Adrenal gland (tissue), 12 donors: ENCODE data around the gene HDAC4. TPM values are rescaled to one million over a fixed set of nuclear protein-coding genes. Genes with fewer than 3 reads are reported as not detected.

Source experiments
- DNase-seq, 7 donors: peaks; one replicate each; pipeline ENCODE4 v3.0.0-alpha.2; 2019 to 2020
- H3K27ac ChIP-seq, 5 donors: fragments of 200-600 bp; sonication (generic) in 4 of 5; 1 replicate in 3 of 5; 2 replicates in 2 of 5; pipeline versions ENCODE4 v1.5.1 to v1.8.0; 2016 to 2020; ENCODE audit warnings: mild to moderate bottlenecking in 1 of 5
- H3K27me3 ChIP-seq: fragments of 200-600 bp; 2 replicates; pipeline ENCODE4 v1.8.0; 2021
- H3K36me3 ChIP-seq, 2 donors: fragments of 200-600 bp; replicated peaks in 1 of 2; 1 replicate in 1 of 2; 2 replicates in 1 of 2; pipeline versions ENCODE4 v1.5.1 to v1.8.0; 2018 to 2022
- H3K4me1 ChIP-seq, 2 donors: fragments of 200-600 bp; replicated peaks in 1 of 2; 1 replicate in 1 of 2; 2 replicates in 1 of 2; pipeline versions ENCODE4 v1.5.1 to v1.8.0; 2018 to 2021
- H3K4me3 ChIP-seq, 4 donors: fragments of 200-600 bp; sonication (generic) in 3 of 4; one replicate each; pipeline ENCODE4 v1.5.1; 2016 to 2018
- H3K9me3 ChIP-seq, 3 donors: fragments of 200-600 bp; sonication (generic) in 1 of 3; replicated peaks in 1 of 3; 1 replicate in 2 of 3; 2 replicates in 1 of 3; pipeline versions ENCODE4 v1.5.1 to v1.8.0; 2016 to 2021
- POLR2A ChIP-seq, 2 donors: fragments of 450-650 bp; IDR thresholded peaks; one replicate each; pipeline ENCODE4 v1.6.1; 2017; ENCODE audit warnings: antibody characterized with exemption in 2 of 2, mild to moderate bottlenecking in 2 of 2, moderate library complexity in 1 of 2
- WGBS, 4 donors: extraction: QIAGEN DNeasy Blood & Tissue Kit in 2 of 4; methylation state at CpG; one replicate each; pipeline versions ENCODE4 v1.1.5 to v1.1.7; 2013 to 2017; 5-methylcytosine and 5-hydroxymethylcytosine counted together
- intact Hi-C, 2 donors: fragments of 100-400 bp; cut with DNase I; formaldehyde crosslinking; loops; one replicate each; pipeline versions ENCODE4 v1.14.1 to v1.15.0; 2022 to 2023
- polyA plus RNA-seq, 3 donors: library from polyadenylated mRNA; stranded (reverse); fragments of 200-250 nt in 2 of 3; fragments of 350-450 nt in 1 of 3; fragmentation: Illumina TruSeq in 1 of 3; extraction: RNeasy Lipid Tissue Mini Kit (QIAGEN cat#74804) in 1 of 3; gene quantifications; one replicate each; pipeline ENCODE4 v1.2.3, GENCODE V29; 2013 to 2014
- total RNA-seq, 9 donors: library from RNA; depleted of rRNA in 4 of 9; stranded (reverse); fragments of >200 nt in 4 of 9; fragments of 120-200 nt in 1 of 9; fragmentation: NEBNext Ultra II Directional in 1 of 9; extraction: Animal tissue kit (Norgen Biotek cat#: 25700) in 1 of 9; gene quantifications; one replicate each; pipeline versions ENCODE4 v1.1.0 to v1.2.4, GENCODE V29; 2013 to 2023
- TF ChIP-seq, protein P1 (sequence below), 6 experiments: fragments of 450-650 bp in 4 of 6; fragments of 200-600 bp in 2 of 6; sonication (generic) in 1 of 6; IDR thresholded peaks; 1 replicate in 5 of 6; 2 replicates in 1 of 6; pipeline versions ENCODE4 v1.5.1 to v1.8.0; 2016 to 2021; ENCODE audit warnings: antibody characterized with exemption in 6 of 6, mild to moderate bottlenecking in 2 of 6, moderate library complexity in 1 of 6
- donor health status: healthy with polysubstance abuse.
- donor health status: Bipolar disorder and iron deficiency.
- donor health status: DM: yes; HTN: yes; CAD: no.
- donor health status: DM: no; HTN: no; CAD: no.
- donor health status: DM: no; HTN: no; CAD: no.
- donor health status: DM: yes; HTN: yes; CAD: no.

The HDAC4 gene
- total and polyA plus RNA-seq, 12 donors: 8.3 to 88.9 (median 28.7) TPM

DNA sequence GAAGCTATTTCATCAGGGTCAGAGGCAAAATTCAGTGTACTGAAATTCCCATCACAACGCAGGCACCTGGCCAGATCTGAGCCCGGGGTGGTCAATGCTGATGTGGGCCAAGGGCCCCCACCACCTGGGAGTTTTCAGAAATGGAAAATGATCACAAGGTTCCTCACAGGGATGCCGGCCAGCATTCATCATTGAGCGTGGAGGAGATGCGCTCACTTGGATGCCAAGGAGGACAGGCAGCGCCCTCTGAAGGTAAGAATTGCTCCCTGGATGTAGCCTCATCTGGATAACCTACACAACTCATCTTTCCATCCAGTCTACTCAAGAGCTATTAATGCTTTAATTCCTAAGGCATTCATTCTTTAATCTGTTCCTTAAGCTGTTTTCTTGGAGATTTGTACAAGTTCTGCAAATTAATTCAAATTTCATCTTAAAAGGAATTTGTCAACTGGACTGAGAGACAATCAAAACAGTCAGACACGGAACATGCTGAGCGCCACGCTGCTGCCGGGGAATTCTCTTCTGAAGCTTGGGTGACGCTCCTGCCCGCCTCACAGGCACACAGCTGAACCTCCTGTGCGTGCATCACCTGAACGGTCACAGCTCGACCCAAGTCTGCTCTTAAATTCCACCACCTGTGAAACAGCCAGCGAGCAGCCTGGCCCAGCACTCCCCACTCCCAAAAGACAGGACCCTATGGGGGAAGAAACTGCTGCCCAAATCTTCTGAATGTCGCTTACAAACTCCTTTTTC lies 206.7 kb downstream of the HDAC4 start:
- H3K27me3 ChIP-seq: no peaks in the 10 kb centered on the region
- whole genome bisulfite sequencing, 4 donors: 75 to 87% (median 77%) methylated on average over 17 of the region's 17 CpGs
- DNase-seq: peak in 6 of 7 donors; percentile 14 to 55 (median 20)
- intact Hi-C loops: no loop called here
- H3K36me3 ChIP-seq: peaks cover 0 to 5% of the 10 kb centered on the region in 2 donors
- H3K9me3 ChIP-seq: no peaks in the 10 kb centered on the region
- TF ChIP-seq POLR2A (IDR thresholded peaks at IDR 0.05): no peak
- TF ChIP-seq, protein P1, sequence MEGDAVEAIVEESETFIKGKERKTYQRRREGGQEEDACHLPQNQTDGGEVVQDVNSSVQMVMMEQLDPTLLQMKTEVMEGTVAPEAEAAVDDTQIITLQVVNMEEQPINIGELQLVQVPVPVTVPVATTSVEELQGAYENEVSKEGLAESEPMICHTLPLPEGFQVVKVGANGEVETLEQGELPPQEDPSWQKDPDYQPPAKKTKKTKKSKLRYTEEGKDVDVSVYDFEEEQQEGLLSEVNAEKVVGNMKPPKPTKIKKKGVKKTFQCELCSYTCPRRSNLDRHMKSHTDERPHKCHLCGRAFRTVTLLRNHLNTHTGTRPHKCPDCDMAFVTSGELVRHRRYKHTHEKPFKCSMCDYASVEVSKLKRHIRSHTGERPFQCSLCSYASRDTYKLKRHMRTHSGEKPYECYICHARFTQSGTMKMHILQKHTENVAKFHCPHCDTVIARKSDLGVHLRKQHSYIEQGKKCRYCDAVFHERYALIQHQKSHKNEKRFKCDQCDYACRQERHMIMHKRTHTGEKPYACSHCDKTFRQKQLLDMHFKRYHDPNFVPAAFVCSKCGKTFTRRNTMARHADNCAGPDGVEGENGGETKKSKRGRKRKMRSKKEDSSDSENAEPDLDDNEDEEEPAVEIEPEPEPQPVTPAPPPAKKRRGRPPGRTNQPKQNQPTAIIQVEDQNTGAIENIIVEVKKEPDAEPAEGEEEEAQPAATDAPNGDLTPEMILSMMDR (IDR thresholded peaks at IDR 0.05): no peak
- H3K4me1 ChIP-seq: peaks cover 1 to 15% of the 10 kb centered on the region in 2 donors
- no peak overlapping the region for H3K4me3 ChIP-seq
- peak overlapping the region in 3 of 5 donors; percentile 18 to 44 (median 33) for H3K27ac ChIP-seq

DNA sequence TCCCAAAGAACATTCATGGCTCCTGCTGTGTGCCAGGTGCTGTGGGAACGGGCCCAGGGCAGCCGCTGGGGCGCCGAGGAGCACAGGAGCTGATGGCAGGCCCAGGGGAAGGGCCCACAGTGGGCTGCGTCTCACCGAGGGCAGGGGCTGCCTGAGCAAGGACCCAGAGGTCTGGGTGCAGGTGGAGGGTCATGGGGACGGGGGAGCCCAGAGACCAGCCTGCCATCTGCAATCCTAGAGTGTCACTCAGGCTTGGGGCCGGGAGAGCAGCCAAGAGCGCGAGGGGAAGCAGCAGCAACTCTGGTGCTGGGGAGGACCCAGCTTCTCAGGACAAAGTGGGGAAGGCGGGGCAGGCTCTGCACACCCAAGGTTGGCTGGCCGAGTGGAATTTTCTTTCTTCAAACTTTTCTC lies 207.4 kb downstream of the HDAC4 start:
- intact Hi-C loops: no loop called here
- Histone ChIP-seq H3K27ac (peak overlapping the region in 1 of 5 donors; percentile 33), H3K36me3 (peaks cover 0 to 10% of the 10 kb centered on the region in 2 donors), H3K4me1 (peaks cover 0 to 13% of the 10 kb centered on the region in 2 donors), H3K27me3 (no peaks in the 10 kb centered on the region), H3K4me3 (no peak overlapping the region), H3K9me3 (no peaks in the 10 kb centered on the region)
- WGBS, 4 donors: 86 to 90% (median 88%) methylated on average over 11 to 12 of the region's 12 CpGs
- peak in 5 of 7 donors; percentile 18 to 46 (median 21) for DNase-seq
- no peak for TF ChIP-seq POLR2A (IDR thresholded peaks at IDR 0.05)
- TF ChIP-seq, protein P1 (IDR thresholded peaks at IDR 0.05): no peak

DNA sequence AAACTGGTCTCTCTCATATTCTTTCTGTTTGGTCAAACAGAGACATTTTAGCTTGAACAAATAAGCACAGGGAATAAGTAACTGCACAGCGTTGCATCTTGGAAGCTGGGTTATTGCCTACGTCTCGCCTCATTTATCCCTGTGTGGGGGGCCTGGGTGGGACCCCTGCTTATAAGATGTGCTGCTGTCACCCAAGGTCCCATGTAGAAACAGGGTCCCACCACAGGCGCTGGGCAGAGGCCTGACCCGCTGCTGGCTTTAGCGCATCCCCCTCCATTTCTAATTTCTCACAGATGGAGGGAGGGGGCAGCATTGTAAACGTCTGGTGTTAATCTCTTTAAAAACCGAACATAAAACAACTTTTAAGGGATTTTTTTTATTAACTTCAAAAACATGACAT lies 207.8 kb downstream of the HDAC4 start:
- TF ChIP-seq, protein P1 (IDR thresholded peaks at IDR 0.05): no peak
- TF ChIP-seq POLR2A (IDR thresholded peaks at IDR 0.05): no peak
- H3K4me3 ChIP-seq: no peak overlapping the region
- peaks cover 0 to 13% of the 10 kb centered on the region in 2 donors for H3K4me1 ChIP-seq
- H3K36me3 ChIP-seq: peaks cover 0 to 14% of the 10 kb centered on the region in 2 donors
- 83 to 94% (median 89%) methylated on average over 8 of the region's 8 CpGs for WGBS, 4 donors
- intact Hi-C loops: no loop called here
- peak overlapping the region in 1 of 5 donors; percentile 33 for H3K27ac ChIP-seq
- H3K27me3 ChIP-seq: no peaks in the 10 kb centered on the region
- no peaks in the 10 kb centered on the region for H3K9me3 ChIP-seq
- peak in 4 of 7 donors; percentile 7 to 17 (median 10) for DNase-seq

DNA sequence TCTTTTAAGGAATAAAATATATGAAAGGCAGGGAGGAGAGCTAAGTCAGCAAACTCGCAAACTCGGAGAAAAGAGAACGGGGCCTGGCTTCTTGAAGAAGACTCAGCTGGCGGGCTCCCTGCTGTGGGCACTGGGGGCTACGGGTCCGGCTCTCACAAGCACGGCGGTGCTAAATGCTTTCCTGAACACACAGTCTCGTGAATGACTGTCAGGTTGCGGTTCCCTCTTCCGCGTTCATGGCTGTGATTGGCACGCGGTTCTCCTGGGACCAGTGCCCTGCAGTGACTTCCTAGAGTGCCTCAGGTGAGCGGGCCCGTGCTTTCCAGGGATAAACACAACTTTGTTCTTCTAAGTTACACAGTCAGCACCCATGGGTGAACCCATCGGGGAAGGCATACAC lies 208.4 kb downstream of the HDAC4 start:
- intact Hi-C loops: no loop called here
- Histone ChIP-seq H3K27me3 (no peaks in the 10 kb centered on the region), H3K9me3 (no peaks in the 10 kb centered on the region), H3K4me1 (peaks cover 0 to 13% of the 10 kb centered on the region in 2 donors), H3K4me3 (no peak overlapping the region), H3K36me3 (peaks cover 0 to 18% of the 10 kb centered on the region in 2 donors), H3K27ac (no peak overlapping the region)
- 76 to 89% (median 85%) methylated on average over 17 of the region's 17 CpGs for WGBS, 4 donors
- TF ChIP-seq, protein P1 (IDR thresholded peaks at IDR 0.05): no peak
- no peak for TF ChIP-seq POLR2A (IDR thresholded peaks at IDR 0.05)
- DNase-seq: peak in 6 of 7 donors; percentile 0 to 52 (median 10)
